ENCODE data around the gene PLEKHA6. TPM values are rescaled to one million over a fixed set of nuclear protein-coding genes. Genes with fewer than 3 reads are reported as not detected.

PLEKHA6 gene
- total and polyA plus RNA-seq, 5 experiments from 2014 or later, result 0.02 to 2.0 (median 1.2) TPM; not detected in 2

GRCh38 chr1:204325944-204326343 is 33.8 kb downstream of the PLEKHA6 start:
- no peak overlapping the region for H3K27ac Mint-ChIP-seq
- no peaks in the 10 kb centered on the region for H3K36me3 Mint-ChIP-seq
- peaks cover 0 to 9% (median 0%) of the 10 kb centered on the region in 5 donors for H3K27me3 Mint-ChIP-seq
- POLR2A ChIA-PET, result no interaction called here
- no peaks in the 10 kb centered on the region for H3K9me3 Mint-ChIP-seq
- ATAC-seq (no peak), DNase-seq (no peak)
- no peak overlapping the region for H3K4me3 Mint-ChIP-seq
- no peaks in the 10 kb centered on the region for H3K4me1 Mint-ChIP-seq

GRCh38 chr1:204323887-204324286 is 35.8 kb downstream of the PLEKHA6 start:
- H3K27ac Mint-ChIP-seq, result no peak overlapping the region
- peaks cover 0 to 5% (median 0%) of the 10 kb centered on the region in 5 donors for H3K27me3 Mint-ChIP-seq
- POLR2A ChIA-PET, result no interaction called here
- ATAC-seq (no peak), DNase-seq (no peak)
- no peaks in the 10 kb centered on the region for H3K4me1 Mint-ChIP-seq
- H3K9me3 Mint-ChIP-seq, result no peaks in the 10 kb centered on the region
- H3K4me3 Mint-ChIP-seq, result no peak overlapping the region
- H3K36me3 Mint-ChIP-seq, result no peaks in the 10 kb centered on the region

GRCh38 chr1:204322339-204322868 is 37.3 kb downstream of the PLEKHA6 start:
- no peak for DNase-seq
- no peak for ATAC-seq
- POLR2A ChIA-PET, result no interaction called here
- Mint-ChIP-seq H3K36me3 (no peaks in the 10 kb centered on the region), H3K27ac (no peak overlapping the region), H3K4me3 (no peak overlapping the region), H3K9me3 (no peaks in the 10 kb centered on the region), H3K27me3 (peaks cover 0 to 5% (median 0%) of the 10 kb centered on the region in 5 donors), H3K4me1 (no peaks in the 10 kb centered on the region)

GRCh38 chr1:204321665-204322064 is 38.1 kb downstream of the PLEKHA6 start:
- POLR2A ChIA-PET, result no interaction called here
- H3K4me1 Mint-ChIP-seq, result no peaks in the 10 kb centered on the region
- H3K36me3 Mint-ChIP-seq, result no peaks in the 10 kb centered on the region
- no peak overlapping the region for H3K4me3 Mint-ChIP-seq
- H3K27ac Mint-ChIP-seq, result no peak overlapping the region
- ATAC-seq (no peak), DNase-seq (no peak)
- H3K27me3 Mint-ChIP-seq, result peaks cover 0 to 5% (median 0%) of the 10 kb centered on the region in 5 donors
- no peaks in the 10 kb centered on the region for H3K9me3 Mint-ChIP-seq

- H3K4me3 Mint-ChIP-seq, result no peak overlapping the region
- no peak overlapping the region for H3K27ac Mint-ChIP-seq
- no peak for DNase-seq
- peaks cover 0 to 1% (median 0%) of the 10 kb centered on the region in 5 donors for H3K27me3 Mint-ChIP-seq
- POLR2A ChIA-PET, result no interaction called here
- no peaks in the 10 kb centered on the region for H3K9me3 Mint-ChIP-seq
- no peak for ATAC-seq
- no peaks in the 10 kb centered on the region for H3K36me3 Mint-ChIP-seq
- no peaks in the 10 kb centered on the region for H3K4me1 Mint-ChIP-seq
These were observed 38.7 kb downstream of the PLEKHA6 start for GRCh38 chr1:204321051-204321450.

- POLR2A ChIA-PET, result no interaction called here
- Mint-ChIP-seq H3K4me1 (peaks cover 0 to 2% (median 0%) of the 10 kb centered on the region in 4 donors), H3K27me3 (peaks cover 0 to 1% (median 0%) of the 10 kb centered on the region in 5 donors), H3K9me3 (no peaks in the 10 kb centered on the region), H3K27ac (no peak overlapping the region), H3K4me3 (no peak overlapping the region), H3K36me3 (no peaks in the 10 kb centered on the region)
- DNase-seq (no peak), ATAC-seq (no peak)
These were observed 39.3 kb downstream of the PLEKHA6 start for GRCh38 chr1:204320382-204320804.

- H3K36me3 Mint-ChIP-seq, result no peaks in the 10 kb centered on the region
These were observed 40.3 kb downstream of the PLEKHA6 start for GRCh38 chr1:204319462-204319861.

GRCh38 chr1:204319027-204319426 is 40.7 kb downstream of the PLEKHA6 start:
- H3K4me1 Mint-ChIP-seq, result peaks cover 0 to 6% (median 2%) of the 10 kb centered on the region in 4 donors
- H3K9me3 Mint-ChIP-seq, result no peaks in the 10 kb centered on the region
- POLR2A ChIA-PET, result no interaction called here
- no peaks in the 10 kb centered on the region for H3K36me3 Mint-ChIP-seq
- peaks cover 0 to 1% (median 0%) of the 10 kb centered on the region in 5 donors for H3K27me3 Mint-ChIP-seq
- DNase-seq, result no peak
- no peak for ATAC-seq
- H3K4me3 Mint-ChIP-seq, result no peak overlapping the region
- H3K27ac Mint-ChIP-seq, result peak overlapping the region in 1 of 10 donors; percentile 54

More at GRCh38 chr1:204319462-204319861, 40.3 kb downstream of the PLEKHA6 start:
- peak overlapping the region in 1 of 10 donors; percentile 54 for H3K27ac Mint-ChIP-seq
- H3K27me3 Mint-ChIP-seq, result peaks cover 0 to 1% (median 0%) of the 10 kb centered on the region in 5 donors
- POLR2A ChIA-PET, result no interaction called here
- H3K4me1 Mint-ChIP-seq, result peaks cover 0 to 2% (median under 1%) of the 10 kb centered on the region in 4 donors
- ATAC-seq, result no peak
- H3K9me3 Mint-ChIP-seq, result no peaks in the 10 kb centered on the region
- H3K4me3 Mint-ChIP-seq, result no peak overlapping the region
- DNase-seq, result no peak

- DNase-seq, result no peak
- Mint-ChIP-seq H3K36me3 (no peaks in the 10 kb centered on the region), H3K9me3 (no peaks in the 10 kb centered on the region), H3K4me3 (no peak overlapping the region), H3K27me3 (peaks cover 0 to 5% (median 0%) of the 10 kb centered on the region in 5 donors), H3K4me1 (peaks cover 1 to 10% (median 4%) of the 10 kb centered on the region in 4 donors), H3K27ac (no peak overlapping the region)
- POLR2A ChIA-PET, result no interaction called here
- ATAC-seq, result no peak
These were observed 41.4 kb downstream of the PLEKHA6 start for GRCh38 chr1:204318324-204318723.

- Mint-ChIP-seq H3K9me3 (no peaks in the 10 kb centered on the region), H3K4me3 (no peak overlapping the region), H3K36me3 (no peaks in the 10 kb centered on the region), H3K27ac (no peak overlapping the region), H3K27me3 (peaks cover 0 to 8% (median 1%) of the 10 kb centered on the region in 5 donors), H3K4me1 (peaks cover 5 to 10% (median 5%) of the 10 kb centered on the region in 4 donors)
- no peak for ATAC-seq
- POLR2A ChIA-PET, result no interaction called here
- DNase-seq, result no peak
These were observed 42.6 kb downstream of the PLEKHA6 start for GRCh38 chr1:204317170-204317569.

GRCh38 chr1:204316164-204316563 is 43.6 kb downstream of the PLEKHA6 start:
- DNase-seq (no peak), ATAC-seq (no peak)
- POLR2A ChIA-PET, result no interaction called here
- Mint-ChIP-seq H3K27ac (no peak overlapping the region), H3K4me1 (peaks cover 5 to 10% (median 5%) of the 10 kb centered on the region in 4 donors), H3K9me3 (no peaks in the 10 kb centered on the region), H3K36me3 (no peaks in the 10 kb centered on the region), H3K4me3 (no peak overlapping the region), H3K27me3 (peaks cover 0 to 8% (median 1%) of the 10 kb centered on the region in 5 donors)

- no peak for ATAC-seq
- Mint-ChIP-seq H3K4me1 (peaks cover 5 to 10% (median 5%) of the 10 kb centered on the region in 4 donors), H3K4me3 (no peak overlapping the region), H3K27ac (peak overlapping the region in 3 of 10 donors; percentile 15 to 67 (median 26)), H3K9me3 (no peaks in the 10 kb centered on the region), H3K27me3 (peaks cover 0 to 8% (median 1%) of the 10 kb centered on the region in 5 donors), H3K36me3 (no peaks in the 10 kb centered on the region)
- POLR2A ChIA-PET, result no interaction called here
- DNase-seq, result no peak
These were observed 44.7 kb downstream of the PLEKHA6 start for GRCh38 chr1:204314893-204315658.

GRCh38 chr1:204314171-204314892 is 45.4 kb downstream of the PLEKHA6 start:
- POLR2A ChIA-PET, result no interaction called here
- ATAC-seq, result peak in 1 of 2 donors; percentile 46
- Mint-ChIP-seq H3K4me1 (peaks cover 5 to 10% (median 5%) of the 10 kb centered on the region in 4 donors), H3K36me3 (no peaks in the 10 kb centered on the region), H3K9me3 (no peaks in the 10 kb centered on the region), H3K27ac (peak overlapping the region in 5 of 10 donors; percentile 7 to 67 (median 22)), H3K27me3 (peaks cover 0 to 8% (median 1%) of the 10 kb centered on the region in 5 donors), H3K4me3 (peak overlapping the region in 5 of 10 donors; percentile 7 to 64 (median 38))
- no peak for DNase-seq
